HCT116 (cell line): ENCODE results near the gene GPR83. TPM values are rescaled to one million over a fixed set of nuclear protein-coding genes. Genes with fewer than 3 reads are reported as not detected.

ENCODE experiments used
- ATAC-seq: fragments of 200-7000 bp; cut with Tn5 transposase; 2 replicates; pipeline ENCODE4 v1.9.1; 2020; ENCODE audit warnings: mild to moderate bottlenecking, moderate library complexity
- BruUV-seq: library from RNA; stranded (reverse); fragments of 400-500 nt; replicated peaks from 2 replicates; lab custom pipeline; 2021; lab: Mats Ljungman, UMichigan
- CTCF ChIA-PET: fragments of 300-600 bp; sonication (Branson Sonifier 250); formaldehyde crosslinking; loops from one replicate; lab custom pipeline; 2021; ENCODE audit warnings: antibody characterized with exemption; lab: Charles Lee
- POLR2A ChIA-PET: fragments of 300-600, 350-600 bp; sonication (Branson Sonifier 250); formaldehyde crosslinking; loops from one replicate; lab custom pipeline; 2021; ENCODE audit warnings: antibody characterized with exemption; lab: Charles Lee
- RAD21 ChIA-PET, 2 experiments: fragments of 300-600 bp; sonication (Branson Sonifier 250); formaldehyde crosslinking; loops; one replicate each; lab custom pipeline; 2023; ENCODE audit warnings: low total read pairs in 2 of 2; ENCODE audit not compliant: uncharacterized antibody in 2 of 2, unreplicated experiment in 2 of 2, low non-redundant PET in 1 of 2; lab: Charles Lee
- DNase-seq: peaks from one replicate; pipeline ENCODE4 v3.0.0-alpha.2; 2010; ENCODE audit warnings: low read depth, low spot score
- H2AFZ ChIP-seq: fragments of 200-600 bp; shearing (Covaris generic), sonication (generic); 2 replicates; pipeline ENCODE4 v1.6.1; 2017; ENCODE audit warnings: low read depth, mixed run types, mixed read lengths, antibody characterized with exemption, low read length; ENCODE audit not compliant: poor library complexity, severe bottlenecking
- H3K27ac ChIP-seq: 2 replicates; pipeline ENCODE4 v1.5.1; 2012; ENCODE audit warnings: low read depth, low read length
- H3K27me3 ChIP-seq: fragments of 200-600 bp; sonication (generic); 2 replicates; pipeline ENCODE4 v1.6.1; 2016; ENCODE audit warnings: mixed run types, low read length, mixed read lengths; ENCODE audit not compliant: insufficient read depth
- H3K36me3 ChIP-seq, 2 experiments: fragments of 200-500 bp in 1 of 2; fragments of 200-600 bp in 1 of 2; sonication (Bioruptor generic) in 1 of 2; sonication (generic) in 1 of 2; 2 replicates each; pipeline versions ENCODE4 v1.5.1 to v1.6.1; 2014 to 2016; ENCODE audit warnings: low read length in 2 of 2, inconsistent platforms in 1 of 2, mixed read lengths in 1 of 2, mixed run types in 1 of 2; ENCODE audit not compliant: insufficient read depth in 2 of 2, control insufficient read depth in 1 of 2
- H3K4me1 ChIP-seq, 2 experiments: fragments of 200-600 bp in 1 of 2; sonication (generic) in 1 of 2; 2 replicates each; pipeline versions ENCODE4 v1.5.1 to v1.6.1; 2012 to 2017; ENCODE audit warnings: low read length in 2 of 2, inconsistent platforms in 1 of 2, mild to moderate bottlenecking in 1 of 2, mixed read lengths in 1 of 2, mixed run types in 1 of 2, moderate library complexity in 1 of 2; ENCODE audit not compliant: insufficient read depth in 2 of 2, control insufficient read depth in 1 of 2
- H3K4me2 ChIP-seq: fragments of 200-600 bp; sonication (generic); 2 replicates; pipeline ENCODE4 v1.6.1; 2017; ENCODE audit warnings: mixed run types, low read length, mixed read lengths
- H3K4me3 ChIP-seq, 2 experiments: fragments of 200-600 bp in 1 of 2; sonication (generic) in 1 of 2; replicated peaks in 1 of 2; 2 replicates each; pipeline ENCODE4 v1.5.1; 2011 to 2016; ENCODE audit warnings: low read length in 2 of 2, control low read depth in 1 of 2, low read depth in 1 of 2, mild to moderate bottlenecking in 1 of 2, mixed read lengths in 1 of 2, mixed run types in 1 of 2
- H3K79me2 ChIP-seq: fragments of 200-600 bp; sonication (generic); 2 replicates; pipeline ENCODE4 v1.6.1; 2017; ENCODE audit warnings: mild to moderate bottlenecking, mixed run types, low read length, moderate library complexity, mixed read lengths; ENCODE audit not compliant: insufficient read depth
- H3K9ac ChIP-seq: fragments of 200-600 bp; sonication (generic); 2 replicates; pipeline ENCODE4 v1.6.1; 2016; ENCODE audit warnings: low read length, mixed read lengths
- H3K9me2 ChIP-seq: fragments of 200-600 bp; sonication (generic), shearing (Covaris generic); 2 replicates; pipeline ENCODE4 v1.6.1; 2017; ENCODE audit warnings: mixed run types, mild to moderate bottlenecking, moderate library complexity; ENCODE audit not compliant: insufficient read depth
- H3K9me3 ChIP-seq, 2 experiments: fragments of 200-500 bp in 1 of 2; fragments of 200-600 bp in 1 of 2; sonication (Bioruptor generic) in 1 of 2; sonication (generic) in 1 of 2; 2 replicates each; pipeline ENCODE4 v1.6.1; 2014 to 2017; ENCODE audit warnings: low read length in 2 of 2, mixed read lengths in 2 of 2, inconsistent platforms in 1 of 2, low read depth in 1 of 2, mild to moderate bottlenecking in 1 of 2, mixed run types in 1 of 2, moderate library complexity in 1 of 2; ENCODE audit not compliant: control insufficient read depth in 1 of 2, insufficient read depth in 1 of 2
- H4K20me1 ChIP-seq: fragments of 200-600 bp; sonication (generic), shearing (Covaris generic); 2 replicates; pipeline ENCODE4 v1.6.1; 2017; ENCODE audit warnings: mixed run types, mild to moderate bottlenecking, moderate library complexity; ENCODE audit not compliant: insufficient read depth
- CEBPB ChIP-seq: IDR thresholded peaks from 2 replicates; pipeline ENCODE4 v1.6.1; 2012; ENCODE audit warnings: low read depth
- CTCF ChIP-seq, 3 experiments: fragments of 200-600 bp in 1 of 3; sonication (generic) in 1 of 3; IDR thresholded peaks in 2 of 3; conservative IDR thresholded peaks in 1 of 3; 2 replicates each; pipeline ENCODE4 v1.5.1; 2012 to 2017; ENCODE audit warnings: low read depth in 2 of 3, low read length in 2 of 3, antibody characterized with exemption in 1 of 3, borderline replicate concordance in 1 of 3, control low read depth in 1 of 3, mild to moderate bottlenecking in 1 of 3, mixed read lengths in 1 of 3, mixed run types in 1 of 3, moderate library complexity in 1 of 3; ENCODE audit not compliant: insufficient read depth in 1 of 3
- ELF1 ChIP-seq: IDR thresholded peaks from 2 replicates; pipeline ENCODE4 v1.6.1; 2012; ENCODE audit warnings: low read depth, borderline replicate concordance
- EZH2 ChIP-seq: fragments of 200-600 bp; sonication (generic); IDR thresholded peaks from 2 replicates; pipeline ENCODE4 v1.6.1; 2017; ENCODE audit warnings: antibody characterized with exemption, mixed run types
- JUND ChIP-seq: IDR thresholded peaks from 2 replicates; pipeline ENCODE4 v1.6.1; 2012
- MAX ChIP-seq: IDR thresholded peaks from 2 replicates; pipeline ENCODE4 v1.6.1; 2012
- POLR2A ChIP-seq: IDR thresholded peaks from 2 replicates; pipeline ENCODE4 v1.7.0; 2011; ENCODE audit warnings: borderline replicate concordance; ENCODE audit not compliant: insufficient read depth, insufficient read length; ENCODE audit errors: extremely low read depth
- POLR2AphosphoS5 ChIP-seq: IDR thresholded peaks from 2 replicates; pipeline ENCODE4 v1.6.1; 2011; ENCODE audit warnings: mild to moderate bottlenecking, low read depth, low read length, moderate library complexity
- RAD21 ChIP-seq: IDR thresholded peaks from 2 replicates; pipeline ENCODE4 v1.6.1; 2012; ENCODE audit warnings: low read depth, mild to moderate bottlenecking
- REST ChIP-seq: IDR thresholded peaks from 2 replicates; pipeline ENCODE4 v1.6.1; 2012; ENCODE audit warnings: low read depth
- SIN3A ChIP-seq: IDR thresholded peaks from 2 replicates; pipeline ENCODE4 v1.6.1; 2012; ENCODE audit warnings: low read depth
- TCF7L2 ChIP-seq: IDR thresholded peaks from 2 replicates; pipeline ENCODE4 v1.7.0; 2011; ENCODE audit warnings: borderline replicate concordance, inconsistent platforms; ENCODE audit not compliant: insufficient read depth, insufficient read length; ENCODE audit errors: extremely low read depth
- YY1 ChIP-seq: IDR thresholded peaks from 2 replicates; pipeline ENCODE4 v1.6.1; 2011; ENCODE audit warnings: low read length, low read depth, moderate library complexity, mild to moderate bottlenecking; ENCODE audit not compliant: insufficient replicate concordance; ENCODE audit errors: extremely low read depth
- ZFX ChIP-seq: fragments of 450-650 bp; IDR thresholded peaks from 2 replicates; pipeline ENCODE4 v1.6.1; 2017
- intact Hi-C: fragments of 100-400 bp; cut with micrococcal nuclease; formaldehyde crosslinking; loops from 2 replicates; pipeline ENCODE4 v1.10.0; 2022
- total RNA-seq: library from RNA; stranded (reverse); gene quantifications from one replicate; pipeline ENCODE4 v1.2.1, GENCODE V29; 2021; ENCODE audit not compliant: unreplicated experiment
- TF ChIP-seq, protein P1 (sequence below): IDR thresholded peaks from 2 replicates; pipeline ENCODE4 v1.6.1; 2012

Gene GPR83
- total RNA-seq, 1 experiment from 2014 or later = 0.39 TPM

GRCh38 chr11:94336033-94336432 is 65.2 kb downstream of the GPR83 start:
- no peaks in the 10 kb centered on the region for H3K9me2 ChIP-seq
- POLR2A ChIA-PET = no interaction called here
- TF ChIP-seq ELF1 (no peak), CEBPB (no peak)
- TF ChIP-seq, all 23 proteins: peak for 0
- ChIA-PET RAD21 (no interaction called here), CTCF (no interaction called here)
- no peaks in the 10 kb centered on the region for H3K79me2 ChIP-seq
- H3K4me3 ChIP-seq = no peak overlapping the region
- H3K4me2 ChIP-seq = no peak overlapping the region
- ATAC-seq (no peak), DNase-seq (no peak)
- H3K27ac ChIP-seq = no peak overlapping the region
- no peak overlapping the region for H3K9ac ChIP-seq
- intact Hi-C loops = no loop called here
- no peaks in the 10 kb centered on the region for H4K20me1 ChIP-seq
- no peaks in the 10 kb centered on the region for H3K9me3 ChIP-seq
- no TSS peak for BruUV-seq
- H3K4me1 ChIP-seq = no peaks in the 10 kb centered on the region
- no peaks in the 10 kb centered on the region for H3K36me3 ChIP-seq
- no peak overlapping the region for H2AFZ ChIP-seq
- no peaks in the 10 kb centered on the region for H3K27me3 ChIP-seq

DNA sequence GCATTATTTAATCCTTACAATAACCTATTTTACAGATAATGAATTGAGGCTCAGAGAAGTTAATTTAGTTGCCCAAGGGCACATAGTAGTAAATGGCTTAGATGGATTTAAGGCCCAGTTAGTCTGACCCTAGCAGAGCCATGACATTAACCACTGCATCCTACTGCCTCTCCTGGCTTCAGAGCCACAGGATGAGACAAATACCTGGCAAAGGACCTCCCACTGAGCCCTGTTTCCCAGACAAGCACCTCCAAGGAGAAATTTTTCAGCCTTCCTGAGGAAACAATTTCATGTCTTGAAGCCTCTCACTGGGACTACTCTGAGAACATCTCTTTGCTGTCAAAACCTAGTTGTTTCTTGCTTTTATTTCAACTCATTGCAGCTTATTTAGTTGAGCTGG is 68.4 kb downstream of the GPR83 start:
- ATAC-seq = no peak
- DNase-seq = no peak
- Histone ChIP-seq H3K27ac (no peak overlapping the region), H3K4me3 (no peak overlapping the region), H3K9ac (no peak overlapping the region), H4K20me1 (no peaks in the 10 kb centered on the region), H3K79me2 (no peaks in the 10 kb centered on the region), H3K27me3 (no peaks in the 10 kb centered on the region), H3K9me3 (no peaks in the 10 kb centered on the region), H3K4me2 (no peak overlapping the region), H3K9me2 (no peaks in the 10 kb centered on the region), H3K36me3 (no peaks in the 10 kb centered on the region), H3K4me1 (no peaks in the 10 kb centered on the region; a peak in 1 of 4 replicates), H2AFZ (no peak overlapping the region)
- ChIA-PET CTCF (interaction anchor here (1.1 to 1.2 kb wide), 2 partner anchors 172 to 438 kb away, joined by 3 to 4 read pairs; no protein-coding TSS in a partner anchor), RAD21 (no interaction called here), POLR2A (no interaction called here)
- TF ChIP-seq POLR2AphosphoS5 (no peak), CTCF (IDR thresholded peaks at IDR 0.05 in 2 of 3, conservative IDR thresholded peaks at IDR 0.05 in 1 of 3; ENCODE audit: borderline replicate concordance in 1 of 3, insufficient read depth in 1 of 3, low read depth in 2 of 3, low read length in 2 of 3) (no peak), YY1 (no peak), MAX (no peak), SIN3A (no peak), TCF7L2 (no peak), JUND (no peak), ZFX (no peak), POLR2A (no peak), EZH2 (no peak), RAD21 (no peak), REST (no peak)
- TF ChIP-seq, protein P1, sequence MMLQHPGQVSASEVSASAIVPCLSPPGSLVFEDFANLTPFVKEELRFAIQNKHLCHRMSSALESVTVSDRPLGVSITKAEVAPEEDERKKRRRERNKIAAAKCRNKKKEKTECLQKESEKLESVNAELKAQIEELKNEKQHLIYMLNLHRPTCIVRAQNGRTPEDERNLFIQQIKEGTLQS = no peak
- BruUV-seq = no TSS peak
- intact Hi-C loops = no loop called here
